AG04450 (cell line): ENCODE data around the gene METTL14. TPM values are rescaled to one million over a fixed set of nuclear protein-coding genes. Genes with fewer than 3 reads are reported as not detected.

ENCODE experiments used
- CTCF ChIA-PET: fragments of 300-600, 350-600 bp; formaldehyde crosslinking; extraction: SDS; loops from one replicate; lab custom pipeline; 2022; ENCODE audit warnings: antibody characterized with exemption, inconsistent platforms; lab: Charles Lee
- POLR2A ChIA-PET: fragments of 350-600 bp; formaldehyde crosslinking; extraction: SDS; loops from one replicate; lab custom pipeline; 2021; ENCODE audit warnings: antibody characterized with exemption, inconsistent platforms; lab: Yijun Ruan, JAX
- DNase-seq: peaks from one replicate; pipeline ENCODE4 v3.0.0-alpha.2; 2011; ENCODE audit warnings: low read depth, low spot score
- H3K27ac ChIP-seq: one replicate; pipeline ENCODE4 v1.5.1; 2012; ENCODE audit warnings: low read depth, low read length, control low read depth
- H3K27me3 ChIP-seq: one replicate; pipeline ENCODE4 v1.6.0; 2012; ENCODE audit warnings: low read length; ENCODE audit not compliant: control insufficient read depth, insufficient read depth
- H3K4me3 ChIP-seq: 2 replicates; pipeline ENCODE4 v1.5.1; 2011; ENCODE audit warnings: mild to moderate bottlenecking, low read depth, low read length, control low read depth
- H3K9me3 ChIP-seq: 2 replicates; pipeline ENCODE4 v1.5.1; 2012; ENCODE audit warnings: low read length; ENCODE audit not compliant: control insufficient read depth, insufficient read depth
- polyA plus RNA-seq: library from polyadenylated mRNA; depleted of rRNA; stranded (reverse); fragments of >200 nt; gene quantifications from 2 replicates; pipeline ENCODE4 v1.2.3, GENCODE V29; 2011
- TF ChIP-seq, protein P1 (sequence below): IDR thresholded peaks from 2 replicates; pipeline ENCODE4 v1.5.1; 2011; ENCODE audit warnings: low read depth, low read length, control low read depth, inconsistent platforms

METTL14 gene
- polyA plus RNA-seq, 1 experiment = 24.6 TPM

DNA sequence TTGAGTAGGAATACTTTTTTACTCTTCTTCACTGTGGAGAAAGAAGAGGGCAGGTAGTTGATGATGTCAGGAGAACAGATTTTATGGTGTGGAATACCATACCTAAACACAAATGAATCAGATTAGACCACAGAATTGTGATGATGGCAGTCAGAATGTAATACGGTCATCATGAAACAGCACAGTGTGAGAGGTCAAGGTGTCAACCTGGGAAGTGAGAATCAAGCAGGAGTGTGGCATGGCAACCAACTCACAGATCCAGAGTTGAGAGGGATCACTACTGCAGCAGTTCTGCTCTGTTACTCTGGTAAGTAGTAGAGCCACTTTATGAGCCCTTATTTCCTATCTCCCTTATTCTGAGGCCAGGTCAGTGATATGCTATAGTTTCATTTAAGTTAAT is 27.7 kb downstream of the METTL14 start:
- TF ChIP-seq, protein P1, sequence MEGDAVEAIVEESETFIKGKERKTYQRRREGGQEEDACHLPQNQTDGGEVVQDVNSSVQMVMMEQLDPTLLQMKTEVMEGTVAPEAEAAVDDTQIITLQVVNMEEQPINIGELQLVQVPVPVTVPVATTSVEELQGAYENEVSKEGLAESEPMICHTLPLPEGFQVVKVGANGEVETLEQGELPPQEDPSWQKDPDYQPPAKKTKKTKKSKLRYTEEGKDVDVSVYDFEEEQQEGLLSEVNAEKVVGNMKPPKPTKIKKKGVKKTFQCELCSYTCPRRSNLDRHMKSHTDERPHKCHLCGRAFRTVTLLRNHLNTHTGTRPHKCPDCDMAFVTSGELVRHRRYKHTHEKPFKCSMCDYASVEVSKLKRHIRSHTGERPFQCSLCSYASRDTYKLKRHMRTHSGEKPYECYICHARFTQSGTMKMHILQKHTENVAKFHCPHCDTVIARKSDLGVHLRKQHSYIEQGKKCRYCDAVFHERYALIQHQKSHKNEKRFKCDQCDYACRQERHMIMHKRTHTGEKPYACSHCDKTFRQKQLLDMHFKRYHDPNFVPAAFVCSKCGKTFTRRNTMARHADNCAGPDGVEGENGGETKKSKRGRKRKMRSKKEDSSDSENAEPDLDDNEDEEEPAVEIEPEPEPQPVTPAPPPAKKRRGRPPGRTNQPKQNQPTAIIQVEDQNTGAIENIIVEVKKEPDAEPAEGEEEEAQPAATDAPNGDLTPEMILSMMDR = no peak
- Histone ChIP-seq H3K4me3 (no peak overlapping the region), H3K27ac (no peak overlapping the region), H3K9me3 (no peaks in the 10 kb centered on the region), H3K27me3 (no peaks in the 10 kb centered on the region)
- DNase-seq = no peak
- ChIA-PET POLR2A (interaction anchor here (1.4 kb wide), 1 partner anchor 17 kb away, joined by 3 read pairs; no protein-coding TSS in a partner anchor), CTCF (no interaction called here)

DNA sequence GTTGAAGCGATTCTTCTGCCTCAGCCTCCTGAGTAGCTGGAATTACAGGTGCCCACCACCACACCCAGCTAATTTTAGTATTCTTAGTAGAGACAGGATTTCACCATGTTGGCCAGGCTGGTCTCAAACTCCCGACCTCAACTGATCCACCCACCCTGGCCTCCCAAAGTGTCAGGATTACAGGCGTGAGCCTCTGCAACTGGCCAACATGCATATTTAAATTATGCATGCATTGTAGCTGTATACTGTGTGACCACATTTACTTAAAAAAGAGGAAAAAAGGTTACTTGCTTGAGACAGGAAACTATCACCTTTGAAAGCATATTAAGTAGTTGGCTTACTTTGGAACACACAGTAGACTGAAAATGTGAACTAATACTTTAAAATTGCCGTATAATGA is 29.5 kb downstream of the METTL14 start:
- Histone ChIP-seq H3K27me3 (no peaks in the 10 kb centered on the region), H3K9me3 (no peaks in the 10 kb centered on the region), H3K4me3 (no peak overlapping the region), H3K27ac (no peak overlapping the region)
- ChIA-PET CTCF (no interaction called here), POLR2A (no interaction called here)
- no peak for DNase-seq
- TF ChIP-seq, protein P1 = no peak

DNA sequence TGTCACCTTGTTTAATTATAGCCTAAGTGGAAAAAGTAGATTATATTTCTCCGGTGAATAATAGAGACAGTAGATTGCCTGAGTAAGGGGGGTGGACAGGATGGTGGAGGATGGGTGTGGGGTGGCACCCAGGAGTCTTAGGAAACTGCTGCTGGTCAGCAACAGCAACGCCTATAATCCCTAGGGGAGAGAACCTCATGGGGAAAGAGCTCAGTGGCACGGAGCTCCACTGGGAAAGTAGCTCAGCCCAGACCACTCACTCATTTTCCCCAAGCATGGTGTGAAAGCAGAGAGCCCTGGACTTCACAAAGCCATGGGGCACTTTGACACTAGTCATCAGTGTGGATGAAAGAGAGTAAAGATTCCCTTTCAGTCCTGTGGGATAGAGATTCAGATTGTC is 31.1 kb downstream of the METTL14 start:
- no peak for DNase-seq
- POLR2A ChIA-PET = no interaction called here
- H3K4me3 ChIP-seq = no peak overlapping the region
- CTCF ChIA-PET = no interaction called here
- TF ChIP-seq, protein P1 = no peak
- no peaks in the 10 kb centered on the region for H3K27me3 ChIP-seq
- H3K27ac ChIP-seq = no peak overlapping the region
- no peaks in the 10 kb centered on the region for H3K9me3 ChIP-seq

DNA sequence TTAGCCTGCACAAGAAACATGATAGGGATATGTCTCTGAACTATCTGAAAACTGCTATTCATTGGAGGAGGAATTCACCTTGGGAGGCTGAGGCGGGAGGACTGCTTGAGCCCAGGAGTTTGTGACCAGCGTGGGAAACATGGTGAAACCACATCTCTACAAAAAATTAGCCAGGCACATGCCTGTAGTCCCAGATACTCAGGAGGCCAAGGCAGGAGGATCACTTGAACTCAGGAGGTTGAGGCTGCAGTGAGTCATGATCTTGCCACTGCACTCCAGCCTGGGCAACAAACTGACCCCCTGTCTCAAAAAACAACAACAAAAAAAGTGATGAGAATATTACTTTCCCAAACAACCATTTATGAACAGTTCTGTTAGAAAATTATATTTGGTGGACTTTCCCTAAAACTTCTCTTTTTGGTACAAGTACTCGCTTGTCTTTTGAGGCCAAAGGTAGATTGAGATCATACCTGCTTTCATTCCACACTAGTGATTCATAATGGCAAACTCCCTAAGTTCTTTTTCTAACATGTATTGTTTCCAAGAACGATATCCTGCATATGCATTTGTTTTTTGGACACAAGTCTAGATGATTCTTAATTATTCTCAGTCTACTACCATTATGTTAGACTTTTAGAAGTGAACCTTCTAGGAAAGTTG is 33.4 kb downstream of the METTL14 start:
- no peaks in the 10 kb centered on the region for H3K9me3 ChIP-seq
- no peak overlapping the region for H3K27ac ChIP-seq
- TF ChIP-seq, protein P1 = no peak
- H3K27me3 ChIP-seq = no peaks in the 10 kb centered on the region
- ChIA-PET POLR2A (no interaction called here), CTCF (no interaction called here)
- DNase-seq = no peak
- H3K4me3 ChIP-seq = no peak overlapping the region

DNA sequence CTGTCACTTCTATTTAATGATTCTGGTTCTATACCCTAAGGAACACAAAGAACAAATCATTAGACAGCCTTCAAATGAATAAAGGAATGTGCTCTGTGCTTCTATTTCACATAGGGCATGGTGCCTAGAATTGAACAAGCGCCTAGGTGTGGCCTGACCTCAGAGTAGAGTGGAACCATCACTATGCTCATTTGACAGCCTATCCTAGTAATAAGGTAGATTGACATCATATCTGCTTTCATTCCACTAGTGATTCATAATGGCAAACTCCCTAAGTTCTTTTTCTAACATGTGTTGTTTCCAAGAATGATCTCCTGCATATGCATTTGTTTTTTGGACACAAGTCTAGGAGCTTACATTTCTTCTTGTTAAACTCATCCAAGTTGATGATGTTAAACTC is 36.6 kb downstream of the METTL14 start:
- TF ChIP-seq, protein P1 = no peak
- H3K27ac ChIP-seq = no peak overlapping the region
- no peak overlapping the region for H3K4me3 ChIP-seq
- ChIA-PET POLR2A (no interaction called here), CTCF (no interaction called here)
- no peaks in the 10 kb centered on the region for H3K27me3 ChIP-seq
- H3K9me3 ChIP-seq = no peaks in the 10 kb centered on the region
- no peak for DNase-seq
